ENCODE measurements around the gene PRICKLE1.
"Not testable (repeated sequence)": the region's sequence is repeated elsewhere in the genome, so short reads cannot be mapped to it uniquely, and the experiment has no call there.

Gene PRICKLE1

DNA sequence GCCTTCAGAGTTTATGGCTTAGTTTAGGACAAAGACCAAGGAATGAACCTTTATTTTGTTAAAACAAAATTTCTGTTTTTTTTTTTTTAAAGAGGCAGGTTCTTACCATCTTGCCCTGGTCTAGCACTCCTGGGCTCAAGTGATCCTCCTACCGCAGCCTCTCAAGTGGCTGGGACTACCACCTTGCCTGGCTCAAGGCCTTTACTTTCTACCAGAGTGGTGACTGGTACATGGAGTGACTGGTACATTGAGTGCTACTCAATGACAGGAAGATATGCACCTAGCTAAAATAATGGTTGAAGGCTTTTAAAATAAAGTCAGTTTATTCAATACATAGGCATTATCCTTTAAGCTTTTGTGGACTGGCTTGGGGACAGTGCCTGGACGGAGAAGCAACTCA is 32.6 kb downstream of the PRICKLE1 start:
- no peak for DNase-seq (ENCODE audit: low read depth, low spot score)
- no peaks in the 10 kb centered on the region for H3K9me3 ChIP-seq (ENCODE audit: control insufficient read depth, insufficient read depth, low read length)
- no CpG with 5 or more reads among the region's 2 CpGs for WGBS (ENCODE audit: insufficient coverage, insufficient read length)
- H3K36me3 ChIP-seq (ENCODE audit: control insufficient read depth, insufficient read depth, low read length): no peaks in the 10 kb centered on the region
- H3K27ac ChIP-seq (ENCODE audit: low read length): no peak overlapping the region
- no peaks in the 10 kb centered on the region for H3K4me1 ChIP-seq (ENCODE audit: control insufficient read depth, insufficient read depth, low read length)
- no peak overlapping the region for H3K4me3 ChIP-seq (ENCODE audit: low read length)
- H3K27me3 ChIP-seq (ENCODE audit: control insufficient read depth, insufficient read depth, low read length): peaks cover 6% of the 10 kb centered on the region; the same call in 1 of the 2 replicates

DNA sequence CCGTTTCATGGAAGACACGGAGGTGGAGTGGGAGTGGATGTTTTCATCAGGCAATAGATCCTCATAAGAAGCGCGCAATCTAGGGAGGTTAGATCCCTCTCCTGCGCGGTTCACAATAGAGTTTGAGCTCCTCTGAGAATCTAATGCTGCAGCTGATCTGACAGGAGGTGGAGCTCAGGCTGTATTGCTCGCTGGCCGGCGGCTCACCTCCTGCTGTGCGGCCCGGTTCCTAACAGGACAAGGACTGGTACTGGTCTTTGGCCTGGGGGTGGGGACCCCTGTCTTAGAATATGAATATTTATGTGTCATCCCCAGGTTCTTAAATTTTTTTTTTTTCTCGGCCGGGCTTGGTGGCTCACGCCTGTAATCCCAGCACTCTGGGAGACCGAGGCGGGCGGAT is 36.7 kb downstream of the PRICKLE1 start:
- DNase-seq (ENCODE audit: low read depth, low spot score): no peak
- H3K9me3 ChIP-seq (ENCODE audit: control insufficient read depth, insufficient read depth, low read length): no peaks in the 10 kb centered on the region
- no peak overlapping the region for H3K27ac ChIP-seq (ENCODE audit: low read length)
- no peaks in the 10 kb centered on the region for H3K4me1 ChIP-seq (ENCODE audit: control insufficient read depth, insufficient read depth, low read length)
- WGBS (ENCODE audit: insufficient coverage, insufficient read length): no CpG with 5 or more reads among the region's 17 CpGs
- peaks cover 9% of the 10 kb centered on the region; the same call in 1 of the 2 replicates for H3K27me3 ChIP-seq (ENCODE audit: control insufficient read depth, insufficient read depth, low read length)
- no peak overlapping the region for H3K4me3 ChIP-seq (ENCODE audit: low read length)
- no peaks in the 10 kb centered on the region for H3K36me3 ChIP-seq (ENCODE audit: control insufficient read depth, insufficient read depth, low read length)

DNA sequence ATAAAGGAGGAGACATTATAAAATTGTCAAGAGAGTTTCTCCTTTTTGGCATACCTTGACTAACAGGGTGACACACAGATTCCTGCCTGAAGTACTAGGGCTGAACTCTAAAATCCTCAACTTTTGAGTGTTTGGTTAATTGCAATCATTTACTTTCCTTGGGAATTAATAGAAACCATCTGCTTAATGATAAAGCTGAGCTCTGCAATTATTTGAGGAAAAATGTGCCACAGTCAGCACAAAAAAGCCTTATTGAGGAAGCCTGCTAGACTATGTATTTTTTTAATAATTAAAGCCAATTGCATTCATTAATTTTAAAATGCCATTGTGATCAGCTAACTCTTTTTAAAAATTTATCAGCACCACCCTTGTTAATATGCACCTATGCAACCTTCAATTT is 38.7 kb downstream of the PRICKLE1 start:
- no peak for DNase-seq (ENCODE audit: low read depth, low spot score)
- no peaks in the 10 kb centered on the region for H3K4me1 ChIP-seq (ENCODE audit: control insufficient read depth, insufficient read depth, low read length)
- peaks cover 9% of the 10 kb centered on the region; the same call in 1 of the 2 replicates for H3K27me3 ChIP-seq (ENCODE audit: control insufficient read depth, insufficient read depth, low read length)
- no peaks in the 10 kb centered on the region for H3K9me3 ChIP-seq (ENCODE audit: control insufficient read depth, insufficient read depth, low read length)
- H3K27ac ChIP-seq (ENCODE audit: low read length): no peak overlapping the region
- H3K4me3 ChIP-seq (ENCODE audit: low read length): no peak overlapping the region
- H3K36me3 ChIP-seq (ENCODE audit: control insufficient read depth, insufficient read depth, low read length): no peaks in the 10 kb centered on the region

DNA sequence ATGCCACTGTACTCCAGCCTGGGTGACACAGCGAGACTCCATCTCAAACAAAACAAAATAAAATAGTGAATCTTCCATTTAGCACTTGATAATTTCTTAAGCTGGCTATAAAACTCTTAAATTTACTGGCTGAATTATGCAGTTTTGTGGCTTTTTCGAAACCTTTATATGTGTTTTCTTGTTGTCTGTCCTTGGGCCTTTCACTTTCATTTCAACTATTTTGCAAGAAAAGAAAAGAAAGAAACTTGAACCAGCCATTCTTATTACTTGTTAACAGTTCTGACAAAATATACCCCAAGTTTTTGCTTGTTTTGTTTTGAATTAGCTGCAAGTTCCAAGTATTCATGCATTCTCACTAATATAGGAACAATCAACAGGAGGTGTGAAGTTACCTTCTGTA is 42.8 kb downstream of the PRICKLE1 start:
- WGBS (ENCODE audit: insufficient coverage, insufficient read length): no CpG with 5 or more reads among the region's 2 CpGs
- Histone ChIP-seq H3K4me1 (ENCODE audit: control insufficient read depth, insufficient read depth, low read length) (no peaks in the 10 kb centered on the region), H3K27ac (ENCODE audit: low read length) (no peak overlapping the region), H3K4me3 (ENCODE audit: low read length) (no peak overlapping the region), H3K36me3 (ENCODE audit: control insufficient read depth, insufficient read depth, low read length) (no peaks in the 10 kb centered on the region), H3K27me3 (ENCODE audit: control insufficient read depth, insufficient read depth, low read length) (peaks cover 3% of the 10 kb centered on the region; the same call in 1 of the 2 replicates), H3K9me3 (ENCODE audit: control insufficient read depth, insufficient read depth, low read length) (no peaks in the 10 kb centered on the region)
- DNase-seq (ENCODE audit: low read depth, low spot score): no peak

DNA sequence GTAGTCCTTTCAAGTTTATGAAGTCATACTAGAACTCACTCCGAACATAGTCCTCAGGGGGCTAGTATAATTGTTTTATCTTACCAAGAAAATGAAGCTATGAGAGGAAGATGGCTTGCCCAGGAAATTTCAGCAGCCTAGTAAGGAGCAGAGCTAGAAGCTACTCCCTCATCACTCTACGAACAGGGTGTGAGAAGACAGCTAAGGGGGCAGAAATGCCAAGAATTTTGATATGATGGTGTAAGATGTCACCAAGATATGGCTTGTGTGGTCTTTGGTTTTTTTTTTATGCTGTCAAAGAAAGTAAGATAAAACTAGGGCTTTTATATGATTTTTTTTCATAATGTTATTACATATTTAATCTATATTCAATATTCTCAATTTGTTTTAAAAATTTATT is 47.6 kb downstream of the PRICKLE1 start:
- WGBS (ENCODE audit: insufficient coverage, insufficient read length): no CpG with 5 or more reads among the region's 2 CpGs
- H3K36me3 ChIP-seq (ENCODE audit: control insufficient read depth, insufficient read depth, low read length): no peaks in the 10 kb centered on the region
- DNase-seq (ENCODE audit: low read depth, low spot score): no peak
- H3K4me1 ChIP-seq (ENCODE audit: control insufficient read depth, insufficient read depth, low read length): no peaks in the 10 kb centered on the region
- H3K4me3 ChIP-seq (ENCODE audit: low read length): no peak overlapping the region
- H3K27me3 ChIP-seq (ENCODE audit: control insufficient read depth, insufficient read depth, low read length): no peaks in the 10 kb centered on the region
- no peak overlapping the region for H3K27ac ChIP-seq (ENCODE audit: low read length)
- no peaks in the 10 kb centered on the region for H3K9me3 ChIP-seq (ENCODE audit: control insufficient read depth, insufficient read depth, low read length)

- H3K4me1 ChIP-seq (ENCODE audit: control insufficient read depth, insufficient read depth, low read length); DNase-seq (ENCODE audit: low read depth, low spot score); H3K36me3 ChIP-seq (ENCODE audit: control insufficient read depth, insufficient read depth, low read length); H3K27ac ChIP-seq (ENCODE audit: low read length); H3K27me3 ChIP-seq (ENCODE audit: control insufficient read depth, insufficient read depth, low read length); H3K4me3 ChIP-seq (ENCODE audit: low read length); H3K9me3 ChIP-seq (ENCODE audit: control insufficient read depth, insufficient read depth, low read length): not testable (repeated sequence)
- no CpG with 5 or more reads among the region's 2 CpGs for WGBS (ENCODE audit: insufficient coverage, insufficient read length)
Observed at GRCh38 chr12:42541308-42541707, 48.2 kb downstream of the PRICKLE1 start.

GRCh38 chr12:42539696-42540095 is 49.9 kb downstream of the PRICKLE1 start:
- H3K4me1 ChIP-seq (ENCODE audit: control insufficient read depth, insufficient read depth, low read length): no peaks in the 10 kb centered on the region
- H3K36me3 ChIP-seq (ENCODE audit: control insufficient read depth, insufficient read depth, low read length): no peaks in the 10 kb centered on the region
- no peak overlapping the region for H3K4me3 ChIP-seq (ENCODE audit: low read length)
- no CpG with 5 or more reads among the region's 1 CpG for WGBS (ENCODE audit: insufficient coverage, insufficient read length)
- H3K27me3 ChIP-seq (ENCODE audit: control insufficient read depth, insufficient read depth, low read length): no peaks in the 10 kb centered on the region
- DNase-seq (ENCODE audit: low read depth, low spot score): no peak
- no peak overlapping the region for H3K27ac ChIP-seq (ENCODE audit: low read length)
- no peaks in the 10 kb centered on the region for H3K9me3 ChIP-seq (ENCODE audit: control insufficient read depth, insufficient read depth, low read length)

DNA sequence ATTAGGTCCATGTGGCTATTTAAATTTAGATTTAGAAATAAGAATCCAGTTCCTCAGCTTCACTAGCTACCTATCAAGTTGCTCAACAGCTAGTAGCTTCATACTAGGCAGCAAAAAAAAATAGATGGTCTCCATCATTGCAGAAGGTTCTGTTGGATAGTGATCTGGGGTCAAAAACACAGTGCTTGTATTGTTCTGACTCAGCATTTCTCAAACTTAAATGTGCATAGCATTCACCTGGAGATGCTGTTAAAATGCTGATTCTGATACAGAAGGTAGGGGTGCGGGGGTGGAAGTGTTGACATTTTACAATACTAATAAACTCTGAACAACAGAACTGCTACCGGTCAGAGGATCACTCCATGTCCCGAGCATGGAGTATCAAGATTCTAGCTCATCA is 51.3 kb downstream of the PRICKLE1 start:
- Histone ChIP-seq H3K27ac (ENCODE audit: low read length) (no peak overlapping the region), H3K36me3 (ENCODE audit: control insufficient read depth, insufficient read depth, low read length) (no peaks in the 10 kb centered on the region), H3K4me1 (ENCODE audit: control insufficient read depth, insufficient read depth, low read length) (no peaks in the 10 kb centered on the region), H3K27me3 (ENCODE audit: control insufficient read depth, insufficient read depth, low read length) (no peaks in the 10 kb centered on the region), H3K9me3 (ENCODE audit: control insufficient read depth, insufficient read depth, low read length) (no peaks in the 10 kb centered on the region), H3K4me3 (ENCODE audit: low read length) (no peak overlapping the region)
- no CpG with 5 or more reads among the region's 3 CpGs for WGBS (ENCODE audit: insufficient coverage, insufficient read length)
- no peak for DNase-seq (ENCODE audit: low read depth, low spot score)

- H3K27ac ChIP-seq (ENCODE audit: low read length): no peak overlapping the region
- no peaks in the 10 kb centered on the region for H3K9me3 ChIP-seq (ENCODE audit: control insufficient read depth, insufficient read depth, low read length)
- no CpG with 5 or more reads among the region's 4 CpGs for WGBS (ENCODE audit: insufficient coverage, insufficient read length)
- no peaks in the 10 kb centered on the region for H3K27me3 ChIP-seq (ENCODE audit: control insufficient read depth, insufficient read depth, low read length)
- no peaks in the 10 kb centered on the region for H3K36me3 ChIP-seq (ENCODE audit: control insufficient read depth, insufficient read depth, low read length)
- no peaks in the 10 kb centered on the region for H3K4me1 ChIP-seq (ENCODE audit: control insufficient read depth, insufficient read depth, low read length)
- no peak for DNase-seq (ENCODE audit: low read depth, low spot score)
- H3K4me3 ChIP-seq (ENCODE audit: low read length): no peak overlapping the region
Observed at GRCh38 chr12:42534184-42534838, 55.2 kb downstream of the PRICKLE1 start.

- 100% methylated on average over 2 of the region's 2 CpGs for WGBS (ENCODE audit: insufficient coverage, insufficient read length)
- Histone ChIP-seq H3K4me1 (ENCODE audit: control insufficient read depth, insufficient read depth, low read length) (no peaks in the 10 kb centered on the region), H3K4me3 (ENCODE audit: low read length) (no peak overlapping the region), H3K27me3 (ENCODE audit: control insufficient read depth, insufficient read depth, low read length) (no peaks in the 10 kb centered on the region), H3K9me3 (ENCODE audit: control insufficient read depth, insufficient read depth, low read length) (no peaks in the 10 kb centered on the region), H3K36me3 (ENCODE audit: control insufficient read depth, insufficient read depth, low read length) (no peaks in the 10 kb centered on the region), H3K27ac (ENCODE audit: low read length) (no peak overlapping the region)
- no peak for DNase-seq (ENCODE audit: low read depth, low spot score)
Observed at GRCh38 chr12:42530284-42530683, 59.3 kb downstream of the PRICKLE1 start.

- Histone ChIP-seq H3K27me3 (ENCODE audit: control insufficient read depth, insufficient read depth, low read length) (no peaks in the 10 kb centered on the region), H3K36me3 (ENCODE audit: control insufficient read depth, insufficient read depth, low read length) (no peaks in the 10 kb centered on the region), H3K9me3 (ENCODE audit: control insufficient read depth, insufficient read depth, low read length) (no peaks in the 10 kb centered on the region), H3K4me1 (ENCODE audit: control insufficient read depth, insufficient read depth, low read length) (no peaks in the 10 kb centered on the region), H3K4me3 (ENCODE audit: low read length) (no peak overlapping the region), H3K27ac (ENCODE audit: low read length) (no peak overlapping the region)
- WGBS (ENCODE audit: insufficient coverage, insufficient read length): no CpG with 5 or more reads among the region's 1 CpG
- no peak for DNase-seq (ENCODE audit: low read depth, low spot score)
Observed at GRCh38 chr12:42525444-42525843, 64.1 kb downstream of the PRICKLE1 start.

All from iPS DF 6.9 (cell line).